Stomach (tissue), 4 donors: ENCODE measurements around the gene CCBE1.

ENCODE experiments used
- POLR2AphosphoS5 ChIP-seq, 3 donors: sonication (generic); formaldehyde crosslinking; IDR thresholded peaks; one replicate each; pipeline ENCODE4 v1.6.1; 2016; ENCODE audit warnings: antibody characterized with exemption in 3 of 3
- TF ChIP-seq, protein P1 (sequence below), 7 experiments: fragments of 450-650 bp in 4 of 7; fragments of 200-600 bp in 3 of 7; sonication (generic) in 3 of 7; IDR thresholded peaks; one replicate each; pipeline ENCODE4 v1.5.1; 2016 to 2019; ENCODE audit warnings: antibody characterized with exemption in 7 of 7, control low read depth in 2 of 7, mild to moderate bottlenecking in 1 of 7

DNA sequence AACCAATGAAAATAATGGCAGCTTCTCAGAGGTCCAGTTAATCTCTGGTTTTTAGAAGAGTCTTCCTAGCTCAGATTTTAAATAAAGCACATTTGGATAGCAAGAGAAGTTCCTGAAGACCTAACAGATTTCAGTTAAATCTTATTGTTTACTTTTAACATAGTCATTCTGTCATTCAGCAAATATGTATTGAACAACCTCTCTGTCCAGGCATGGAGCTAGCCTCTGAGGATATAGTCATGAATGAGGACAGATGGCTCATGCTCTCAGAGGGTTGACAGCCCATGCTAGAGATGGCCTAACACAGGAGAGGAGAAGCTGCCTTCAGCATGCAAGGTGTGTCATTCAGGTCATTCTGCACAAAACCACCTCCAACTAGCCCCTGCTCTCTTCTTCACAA is 6.2 kb downstream of the CCBE1 start:
- TF ChIP-seq, protein P1, sequence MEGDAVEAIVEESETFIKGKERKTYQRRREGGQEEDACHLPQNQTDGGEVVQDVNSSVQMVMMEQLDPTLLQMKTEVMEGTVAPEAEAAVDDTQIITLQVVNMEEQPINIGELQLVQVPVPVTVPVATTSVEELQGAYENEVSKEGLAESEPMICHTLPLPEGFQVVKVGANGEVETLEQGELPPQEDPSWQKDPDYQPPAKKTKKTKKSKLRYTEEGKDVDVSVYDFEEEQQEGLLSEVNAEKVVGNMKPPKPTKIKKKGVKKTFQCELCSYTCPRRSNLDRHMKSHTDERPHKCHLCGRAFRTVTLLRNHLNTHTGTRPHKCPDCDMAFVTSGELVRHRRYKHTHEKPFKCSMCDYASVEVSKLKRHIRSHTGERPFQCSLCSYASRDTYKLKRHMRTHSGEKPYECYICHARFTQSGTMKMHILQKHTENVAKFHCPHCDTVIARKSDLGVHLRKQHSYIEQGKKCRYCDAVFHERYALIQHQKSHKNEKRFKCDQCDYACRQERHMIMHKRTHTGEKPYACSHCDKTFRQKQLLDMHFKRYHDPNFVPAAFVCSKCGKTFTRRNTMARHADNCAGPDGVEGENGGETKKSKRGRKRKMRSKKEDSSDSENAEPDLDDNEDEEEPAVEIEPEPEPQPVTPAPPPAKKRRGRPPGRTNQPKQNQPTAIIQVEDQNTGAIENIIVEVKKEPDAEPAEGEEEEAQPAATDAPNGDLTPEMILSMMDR (IDR thresholded peaks at IDR 0.05): no peak
- TF ChIP-seq POLR2AphosphoS5 (IDR thresholded peaks at IDR 0.05): no peak
